Loucy (cell line): ENCODE results near the gene CNTN5.

Experiments used
- CTCF ChIP-seq: fragments of 200-600 bp; sonication (generic); conservative IDR thresholded peaks from 2 replicates; pipeline ENCODE4 v1.5.1; 2014; ENCODE audit warnings: mild to moderate bottlenecking, antibody characterized with exemption, low read length
- EZH2phosphoT487 ChIP-seq: fragments of 200-600 bp; IDR thresholded peaks from 2 replicates; pipeline ENCODE4 v1.6.1; 2018; ENCODE audit warnings: antibody characterized with exemption, mild to moderate bottlenecking, moderate library complexity, borderline replicate concordance

GRCh38 chr11:100403816-100404215 is 1383.1 kb downstream of the CNTN5 start:
- TF ChIP-seq CTCF = no peak
- TF ChIP-seq EZH2phosphoT487 = no peak
